Measurements from ENCODE around the gene RRP7A.
"Not testable (repeated sequence)": the region's sequence is repeated elsewhere in the genome, so short reads cannot be mapped to it uniquely, and the experiment has no call there.

Gene RRP7A

GRCh38 chr22:42549331-42550060 is 29.9 kb upstream of the RRP7A start:
- no peak overlapping the region for H3K4me3 ChIP-seq (ENCODE audit: control insufficient read depth in 1 of 7, extremely low read depth in 1 of 7, insufficient read depth in 4 of 7, low read depth in 2 of 7, low read length in 6 of 7)
- CTCF ChIA-PET, result interaction anchor here (0.6 to 1.1 kb wide), 2 partner anchors 16 to 36 kb away, joined by 3 to 4 read pairs; no protein-coding TSS in a partner anchor
- H3K9me3 ChIP-seq (ENCODE audit: control extremely low read depth in 1 of 5, control insufficient read depth in 4 of 5, insufficient read depth in 2 of 5, low read depth in 1 of 5, low read length in 4 of 5), result peaks cover 0 to 5% (median 0%) of the 10 kb centered on the region in 5 experiments
- no peak for DNase-seq
- H3K4me1 ChIP-seq (ENCODE audit: control extremely low read depth in 1 of 4, control insufficient read depth in 4 of 4, insufficient read depth in 4 of 4, low read length in 3 of 4), result peaks cover 0 to 11% (median 11%) of the 10 kb centered on the region in 4 experiments
- WGBS (ENCODE audit: insufficient coverage), result 89% methylated on average over 6 of the region's 11 CpGs
- peaks cover 0 to 9% (median 3%) of the 10 kb centered on the region in 5 experiments for H3K27me3 ChIP-seq (replicated peaks in 2 of 5; ENCODE audit: control insufficient read depth in 4 of 5, insufficient read depth in 5 of 5, low read length in 4 of 5)
- H3K27ac ChIP-seq (ENCODE audit: insufficient read depth in 1 of 2, low read depth in 1 of 2, low read length in 2 of 2, poor library complexity in 1 of 2, severe bottlenecking in 2 of 2), result no peak overlapping the region
- no peaks in the 10 kb centered on the region for H3K36me3 ChIP-seq (ENCODE audit: control insufficient read depth in 4 of 4, insufficient read depth in 4 of 4, low read length in 3 of 4)
- POLR2A ChIA-PET, result interaction anchor here (0.6 kb wide), 1 partner anchor 9 kb away, joined by 5 read pairs; no protein-coding TSS in a partner anchor

DNA sequence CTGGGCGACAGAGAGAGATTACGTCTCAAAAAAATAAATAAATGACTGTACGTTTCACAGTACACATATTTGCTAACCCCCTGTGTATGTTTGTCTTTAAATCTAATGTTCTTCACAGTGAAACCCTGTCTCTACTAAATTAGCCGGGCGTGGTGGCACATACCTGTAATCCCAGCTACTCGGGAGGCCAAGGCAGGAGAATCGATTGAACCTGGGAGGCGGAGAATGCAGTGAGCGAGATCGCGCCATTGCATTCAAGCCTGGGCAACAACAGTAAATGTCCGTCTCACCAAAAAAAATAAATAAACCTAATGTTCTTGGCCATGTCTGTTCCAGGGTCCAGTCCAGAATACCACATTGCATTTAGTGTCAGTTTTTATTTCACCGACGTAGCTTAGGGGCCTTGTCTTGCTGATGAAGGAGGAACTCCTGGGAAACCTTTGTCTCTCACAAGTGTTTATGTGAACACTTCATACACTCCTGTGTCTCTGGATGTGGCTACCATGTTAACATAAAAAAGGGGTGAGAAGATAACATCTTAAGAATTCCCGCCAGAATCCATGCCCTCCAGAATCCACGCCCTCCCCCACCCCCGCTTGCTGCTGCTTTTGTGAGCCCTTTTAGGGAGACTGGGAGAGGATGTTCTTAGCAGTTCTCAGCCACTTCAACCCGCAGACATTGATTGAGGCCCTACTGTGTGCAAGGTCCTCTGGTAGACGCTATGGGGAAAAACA is 29.2 kb upstream of the RRP7A start:
- DNase-seq, result no peak
- Histone ChIP-seq H3K4me3 (ENCODE audit: control insufficient read depth in 1 of 7, extremely low read depth in 1 of 7, insufficient read depth in 4 of 7, low read depth in 2 of 7, low read length in 6 of 7) (no peak overlapping the region), H3K27ac (ENCODE audit: insufficient read depth in 1 of 2, low read depth in 1 of 2, low read length in 2 of 2, poor library complexity in 1 of 2, severe bottlenecking in 2 of 2) (no peak overlapping the region), H3K27me3 (replicated peaks in 2 of 5; ENCODE audit: control insufficient read depth in 4 of 5, insufficient read depth in 5 of 5, low read length in 4 of 5) (peaks cover 0 to 3% (median under 1%) of the 10 kb centered on the region in 5 experiments), H3K9me3 (ENCODE audit: control extremely low read depth in 1 of 5, control insufficient read depth in 4 of 5, insufficient read depth in 2 of 5, low read depth in 1 of 5, low read length in 4 of 5) (peaks cover 0 to 5% (median 0%) of the 10 kb centered on the region in 5 experiments), H3K36me3 (ENCODE audit: control insufficient read depth in 4 of 4, insufficient read depth in 4 of 4, low read length in 3 of 4) (no peaks in the 10 kb centered on the region), H3K4me1 (ENCODE audit: control extremely low read depth in 1 of 4, control insufficient read depth in 4 of 4, insufficient read depth in 4 of 4, low read length in 3 of 4) (peaks cover 0 to 4% (median 4%) of the 10 kb centered on the region in 4 experiments)
- ChIA-PET POLR2A (no interaction called here), CTCF (no interaction called here)
- 91% methylated on average over 16 of the region's 19 CpGs for WGBS (ENCODE audit: insufficient coverage)

GRCh38 chr22:42548126-42548525 is 28.5 kb upstream of the RRP7A start:
- CTCF ChIA-PET; DNase-seq; POLR2A ChIA-PET; H3K36me3 ChIP-seq (ENCODE audit: control insufficient read depth in 4 of 4, insufficient read depth in 4 of 4, low read length in 3 of 4); H3K4me3 ChIP-seq (ENCODE audit: control insufficient read depth in 1 of 7, extremely low read depth in 1 of 7, insufficient read depth in 4 of 7, low read depth in 2 of 7, low read length in 6 of 7); H3K4me1 ChIP-seq (ENCODE audit: control extremely low read depth in 1 of 4, control insufficient read depth in 4 of 4, insufficient read depth in 4 of 4, low read length in 3 of 4); H3K27ac ChIP-seq (ENCODE audit: insufficient read depth in 1 of 2, low read depth in 1 of 2, low read length in 2 of 2, poor library complexity in 1 of 2, severe bottlenecking in 2 of 2); H3K27me3 ChIP-seq (replicated peaks in 2 of 5; ENCODE audit: control insufficient read depth in 4 of 5, insufficient read depth in 5 of 5, low read length in 4 of 5); H3K9me3 ChIP-seq (ENCODE audit: control extremely low read depth in 1 of 5, control insufficient read depth in 4 of 5, insufficient read depth in 2 of 5, low read depth in 1 of 5, low read length in 4 of 5): not testable (repeated sequence)
- WGBS (ENCODE audit: insufficient coverage), result 84% methylated on average over 5 of the region's 6 CpGs

DNA sequence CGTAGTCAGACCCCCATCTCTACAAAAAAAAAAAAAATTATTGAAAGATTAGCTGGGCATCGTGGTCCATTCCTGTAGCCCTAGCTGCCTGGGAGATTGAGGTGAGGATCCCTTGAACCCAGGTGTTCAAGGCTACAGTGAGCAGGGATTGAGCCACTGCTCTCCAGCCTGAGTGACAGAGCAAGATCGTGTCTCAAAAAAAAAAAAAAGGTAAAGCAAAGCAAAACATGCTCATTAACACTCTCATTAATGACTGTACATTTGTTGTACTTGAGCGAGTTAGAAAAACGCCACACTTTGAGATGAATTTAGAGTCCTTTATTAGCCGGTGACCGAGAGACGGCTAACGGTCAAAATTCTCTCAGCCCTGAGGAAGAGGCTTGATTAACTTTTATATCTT is 28.0 kb upstream of the RRP7A start:
- POLR2A ChIA-PET, result no interaction called here
- CTCF ChIA-PET, result no interaction called here
- Histone ChIP-seq H3K9me3 (ENCODE audit: control extremely low read depth in 1 of 5, control insufficient read depth in 4 of 5, insufficient read depth in 2 of 5, low read depth in 1 of 5, low read length in 4 of 5) (peaks cover 0 to 5% (median 0%) of the 10 kb centered on the region in 5 experiments), H3K27ac (ENCODE audit: insufficient read depth in 1 of 2, low read depth in 1 of 2, low read length in 2 of 2, poor library complexity in 1 of 2, severe bottlenecking in 2 of 2) (no peak overlapping the region), H3K36me3 (ENCODE audit: control insufficient read depth in 4 of 4, insufficient read depth in 4 of 4, low read length in 3 of 4) (no peaks in the 10 kb centered on the region), H3K4me1 (ENCODE audit: control extremely low read depth in 1 of 4, control insufficient read depth in 4 of 4, insufficient read depth in 4 of 4, low read length in 3 of 4) (no peaks in the 10 kb centered on the region), H3K27me3 (replicated peaks in 2 of 5; ENCODE audit: control insufficient read depth in 4 of 5, insufficient read depth in 5 of 5, low read length in 4 of 5) (peaks cover 0 to 3% (median 0%) of the 10 kb centered on the region in 5 experiments), H3K4me3 (ENCODE audit: control insufficient read depth in 1 of 7, extremely low read depth in 1 of 7, insufficient read depth in 4 of 7, low read depth in 2 of 7, low read length in 6 of 7) (no peak overlapping the region)
- 88% methylated on average over 7 of the region's 9 CpGs for WGBS (ENCODE audit: insufficient coverage)
- DNase-seq, result no peak

DNA sequence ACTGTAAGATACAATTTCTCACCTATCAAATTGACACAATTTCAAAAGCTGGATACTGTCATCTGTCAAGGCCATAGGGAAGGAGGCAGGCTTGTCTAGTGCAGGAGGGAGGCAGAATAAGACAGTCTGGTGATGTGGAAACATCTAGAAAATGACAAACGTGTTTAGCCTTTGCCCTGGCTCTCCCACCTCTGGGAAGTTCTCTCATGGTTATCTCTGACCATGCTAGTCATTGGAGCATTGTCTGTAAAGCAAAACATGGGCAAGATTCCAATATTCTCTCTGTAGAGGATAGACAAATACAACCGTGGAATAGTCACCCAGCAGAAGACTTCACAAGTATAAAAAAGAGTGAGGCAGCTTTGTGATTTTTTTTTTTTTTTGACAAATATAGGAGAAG is 25.1 kb upstream of the RRP7A start:
- Histone ChIP-seq H3K27ac (ENCODE audit: insufficient read depth in 1 of 2, low read depth in 1 of 2, low read length in 2 of 2, poor library complexity in 1 of 2, severe bottlenecking in 2 of 2) (no peak overlapping the region), H3K9me3 (ENCODE audit: control extremely low read depth in 1 of 5, control insufficient read depth in 4 of 5, insufficient read depth in 2 of 5, low read depth in 1 of 5, low read length in 4 of 5) (no peaks in the 10 kb centered on the region), H3K4me3 (ENCODE audit: control insufficient read depth in 1 of 7, extremely low read depth in 1 of 7, insufficient read depth in 4 of 7, low read depth in 2 of 7, low read length in 6 of 7) (no peak overlapping the region), H3K36me3 (ENCODE audit: control insufficient read depth in 4 of 4, insufficient read depth in 4 of 4, low read length in 3 of 4) (no peaks in the 10 kb centered on the region), H3K27me3 (replicated peaks in 2 of 5; ENCODE audit: control insufficient read depth in 4 of 5, insufficient read depth in 5 of 5, low read length in 4 of 5) (no peaks in the 10 kb centered on the region), H3K4me1 (ENCODE audit: control extremely low read depth in 1 of 4, control insufficient read depth in 4 of 4, insufficient read depth in 4 of 4, low read length in 3 of 4) (no peaks in the 10 kb centered on the region)
- 80% methylated on average over 2 of the region's 2 CpGs for WGBS (ENCODE audit: insufficient coverage)
- DNase-seq, result no peak
- ChIA-PET CTCF (interaction anchor here (0.6 to 2.5 kb wide), 2 partner anchors 17 to 55 kb away, joined by 3 to 7 read pairs; no protein-coding TSS in a partner anchor), POLR2A (no interaction called here)

GRCh38 chr22:42539236-42539771 is 19.7 kb upstream of the RRP7A start:
- peak in 1 of 3 donors; percentile 10 for DNase-seq

More at GRCh38 chr22:42539236-42539771, 19.7 kb upstream of the RRP7A start:
- H3K4me1 ChIP-seq (ENCODE audit: control extremely low read depth in 1 of 4, control insufficient read depth in 4 of 4, insufficient read depth in 4 of 4, low read length in 3 of 4); H3K36me3 ChIP-seq (ENCODE audit: control insufficient read depth in 4 of 4, insufficient read depth in 4 of 4, low read length in 3 of 4); CTCF ChIA-PET; H3K9me3 ChIP-seq (ENCODE audit: control extremely low read depth in 1 of 5, control insufficient read depth in 4 of 5, insufficient read depth in 2 of 5, low read depth in 1 of 5, low read length in 4 of 5); H3K4me3 ChIP-seq (ENCODE audit: control insufficient read depth in 1 of 7, extremely low read depth in 1 of 7, insufficient read depth in 4 of 7, low read depth in 2 of 7, low read length in 6 of 7); H3K27ac ChIP-seq (ENCODE audit: insufficient read depth in 1 of 2, low read depth in 1 of 2, low read length in 2 of 2, poor library complexity in 1 of 2, severe bottlenecking in 2 of 2); H3K27me3 ChIP-seq (replicated peaks in 2 of 5; ENCODE audit: control insufficient read depth in 4 of 5, insufficient read depth in 5 of 5, low read length in 4 of 5): not testable (repeated sequence)
- WGBS (ENCODE audit: insufficient coverage), result no CpG with 5 or more reads among the region's 11 CpGs
- POLR2A ChIA-PET, result interaction anchor here (0.6 kb wide), 1 partner anchor 302 kb away, joined by 3 read pairs; no protein-coding TSS in a partner anchor

All from common myeloid progenitor, CD34-positive (primary cell).